Right lobe of liver (tissue), 4 donors: ENCODE measurements around the gene DNMT3A.

Experiments
- POLR2A ChIP-seq: fragments of 450-650 bp; IDR thresholded peaks from one replicate; pipeline ENCODE4 v1.6.1; 2017; ENCODE audit warnings: antibody characterized with exemption, mild to moderate bottlenecking
- TF ChIP-seq, protein P1 (sequence below), 4 donors: fragments of 200-600 bp in 3 of 4; fragments of 450-650 bp in 1 of 4; IDR thresholded peaks; one replicate each; pipeline versions ENCODE4 v1.5.1 to v1.8.0; 2016 to 2022; ENCODE audit warnings: antibody characterized with exemption in 4 of 4, mild to moderate bottlenecking in 2 of 4
- donor health status: DM: no; HTN: no; CAD: no.
- donor health status: DM: no; HTN: no; CAD: no.
- donor health status: DM: no; HTN: yes; CAD: no.

DNA sequence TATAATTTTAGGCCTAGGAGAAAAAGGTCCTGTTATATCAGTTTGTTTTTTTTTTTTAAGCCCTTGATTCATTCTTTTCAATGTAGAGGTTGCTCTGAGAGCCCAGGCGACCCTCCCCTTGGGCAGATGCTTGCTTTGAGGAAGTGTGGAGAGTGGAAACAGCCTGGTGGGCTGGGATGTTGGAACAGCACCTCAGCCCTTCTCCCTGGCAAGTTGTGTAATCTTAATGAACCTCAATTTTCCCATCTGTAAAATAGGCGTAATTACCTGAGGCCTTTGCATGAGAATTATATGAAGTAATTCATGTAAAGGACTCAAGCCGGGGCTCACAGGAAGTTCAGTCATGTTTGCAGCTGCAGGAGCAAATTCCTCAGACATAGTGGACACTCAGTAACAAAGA, 123.6 kb downstream of the DNMT3A start:
- TF ChIP-seq, protein P1, sequence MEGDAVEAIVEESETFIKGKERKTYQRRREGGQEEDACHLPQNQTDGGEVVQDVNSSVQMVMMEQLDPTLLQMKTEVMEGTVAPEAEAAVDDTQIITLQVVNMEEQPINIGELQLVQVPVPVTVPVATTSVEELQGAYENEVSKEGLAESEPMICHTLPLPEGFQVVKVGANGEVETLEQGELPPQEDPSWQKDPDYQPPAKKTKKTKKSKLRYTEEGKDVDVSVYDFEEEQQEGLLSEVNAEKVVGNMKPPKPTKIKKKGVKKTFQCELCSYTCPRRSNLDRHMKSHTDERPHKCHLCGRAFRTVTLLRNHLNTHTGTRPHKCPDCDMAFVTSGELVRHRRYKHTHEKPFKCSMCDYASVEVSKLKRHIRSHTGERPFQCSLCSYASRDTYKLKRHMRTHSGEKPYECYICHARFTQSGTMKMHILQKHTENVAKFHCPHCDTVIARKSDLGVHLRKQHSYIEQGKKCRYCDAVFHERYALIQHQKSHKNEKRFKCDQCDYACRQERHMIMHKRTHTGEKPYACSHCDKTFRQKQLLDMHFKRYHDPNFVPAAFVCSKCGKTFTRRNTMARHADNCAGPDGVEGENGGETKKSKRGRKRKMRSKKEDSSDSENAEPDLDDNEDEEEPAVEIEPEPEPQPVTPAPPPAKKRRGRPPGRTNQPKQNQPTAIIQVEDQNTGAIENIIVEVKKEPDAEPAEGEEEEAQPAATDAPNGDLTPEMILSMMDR (IDR thresholded peaks at IDR 0.05) = no peak
- TF ChIP-seq POLR2A = no peak
